EL (cell line): ENCODE measurements around the gene FKBP1C.
"Not testable (repeated sequence)": the region's sequence is repeated elsewhere in the genome, so short reads cannot be mapped to it uniquely, and the experiment has no call there.

Experiments
- DNase-seq: peaks from one replicate; pipeline ENCODE4 v3.0.0-alpha.2; 2016

The FKBP1C gene

GRCh38 chr6:63211343-63211742 is at the start of gene FKBP1C:
TSS of gene FKBP1C (plus strand) at chr6:63211469.
- DNase-seq = not testable (repeated sequence)

DNA sequence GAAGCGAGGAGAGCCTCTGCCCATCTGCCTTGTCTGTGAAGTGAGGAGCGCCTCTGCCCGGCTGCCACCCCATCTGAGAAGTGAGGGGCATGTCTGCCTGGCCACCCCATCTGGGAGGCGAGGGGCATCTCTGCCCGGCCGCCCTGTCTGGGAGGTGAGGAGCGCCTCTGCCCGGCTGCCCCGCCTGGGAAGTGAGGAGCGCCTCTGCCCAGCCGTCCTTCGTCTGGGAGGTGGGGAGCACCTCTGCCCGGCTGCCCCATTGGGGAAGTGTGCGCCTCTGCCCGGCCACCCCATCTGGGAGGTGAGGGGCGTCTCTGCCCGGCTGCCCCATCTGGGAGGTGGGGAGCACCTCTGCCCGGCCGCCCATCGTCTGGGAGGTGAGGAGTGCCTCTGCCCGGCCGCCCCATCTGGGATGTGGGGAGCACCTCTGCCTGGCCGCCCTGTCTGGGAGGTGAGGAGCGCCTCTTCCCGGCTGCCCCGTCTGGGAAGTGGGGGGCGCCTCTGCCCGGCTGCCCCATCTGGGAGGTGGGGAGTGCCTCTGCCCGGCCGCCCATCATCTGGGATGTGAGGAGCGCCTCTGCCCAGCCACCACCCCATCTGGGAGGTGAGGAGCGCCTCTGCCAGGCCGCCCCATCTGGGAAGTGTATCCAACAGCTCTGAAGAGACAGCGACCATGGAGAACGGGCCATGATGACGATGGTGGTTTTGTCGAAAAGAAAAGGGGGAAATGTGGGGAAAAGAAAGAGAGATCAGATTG is 47.0 kb upstream of the FKBP1C start:
- not testable (repeated sequence) for DNase-seq

DNA sequence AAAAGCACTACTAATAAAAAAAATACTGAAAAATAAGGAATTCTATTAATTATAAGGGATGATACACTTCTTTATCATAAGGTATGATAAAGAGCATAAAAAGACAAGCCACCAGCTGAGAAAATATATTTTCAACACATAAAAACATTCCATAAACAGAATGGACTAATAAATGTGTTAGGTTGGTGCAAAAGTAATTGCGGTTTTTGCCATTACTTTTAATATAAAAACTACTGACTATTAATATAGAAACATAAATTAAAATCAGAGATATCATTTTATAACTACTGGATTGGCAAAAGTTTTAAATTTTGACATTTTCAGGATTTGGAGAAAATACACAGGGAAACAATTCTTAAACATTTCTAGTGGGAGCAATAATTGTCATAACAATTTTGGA is 37.1 kb upstream of the FKBP1C start:
- no peak for DNase-seq

DNA sequence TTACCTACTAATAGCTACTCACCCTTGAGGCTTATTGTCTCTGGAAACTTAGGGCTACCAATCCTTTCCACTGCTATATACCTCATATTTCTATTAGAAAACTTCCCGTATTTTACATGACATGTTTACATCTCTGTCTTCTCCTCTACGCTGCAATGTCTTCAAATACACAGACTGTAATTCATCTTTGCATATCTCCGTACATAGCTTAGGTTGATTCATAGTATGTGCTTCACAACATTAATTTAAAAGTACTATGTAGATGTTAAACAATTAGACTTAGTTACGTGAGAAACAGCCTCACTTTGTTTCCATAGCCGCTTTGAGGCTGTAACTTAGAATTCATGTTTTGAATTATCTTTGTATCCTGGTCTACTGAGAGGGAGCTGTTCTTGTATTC is 35.1 kb upstream of the FKBP1C start:
- no peak for DNase-seq

GRCh38 chr6:63180367-63180766 is 30.9 kb upstream of the FKBP1C start:
- no peak for DNase-seq

DNA sequence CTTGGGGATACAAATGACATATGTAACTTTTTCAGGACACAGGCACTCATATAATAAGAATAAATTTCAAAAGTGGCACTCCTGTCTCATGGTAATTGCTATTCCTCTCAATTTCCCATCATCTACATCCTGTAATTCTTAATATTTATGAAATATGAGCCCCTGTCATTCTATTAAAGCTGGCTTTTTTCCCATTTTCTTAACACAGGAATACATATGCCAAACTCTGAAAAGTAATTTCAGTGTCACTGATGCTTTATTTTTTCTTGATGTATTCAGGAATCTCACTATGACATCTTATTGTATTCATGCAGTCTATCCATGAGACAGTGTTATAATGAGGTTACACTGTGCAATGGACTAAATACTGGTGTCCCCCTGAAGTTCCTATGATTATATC is 24.3 kb upstream of the FKBP1C start:
- no peak for DNase-seq

DNA sequence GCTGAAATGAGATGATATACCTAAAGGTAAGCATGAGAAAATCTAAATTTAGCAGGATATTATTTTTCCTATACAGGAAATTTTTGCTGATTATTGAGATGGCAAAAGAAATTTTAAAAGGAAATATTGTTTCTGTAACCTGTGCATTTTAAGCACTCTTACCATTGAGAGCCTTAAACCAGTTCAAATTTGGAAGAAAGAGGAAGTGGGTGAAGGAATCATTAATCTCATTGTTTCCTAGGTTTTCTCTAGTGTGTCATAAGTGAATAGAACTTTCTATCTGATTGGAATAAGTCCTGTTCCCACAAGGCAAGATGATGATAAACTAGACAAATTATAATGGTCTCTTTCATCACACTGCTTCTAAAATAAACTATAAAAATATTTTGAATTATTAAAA is 22.4 kb upstream of the FKBP1C start:
- no peak for DNase-seq

DNA sequence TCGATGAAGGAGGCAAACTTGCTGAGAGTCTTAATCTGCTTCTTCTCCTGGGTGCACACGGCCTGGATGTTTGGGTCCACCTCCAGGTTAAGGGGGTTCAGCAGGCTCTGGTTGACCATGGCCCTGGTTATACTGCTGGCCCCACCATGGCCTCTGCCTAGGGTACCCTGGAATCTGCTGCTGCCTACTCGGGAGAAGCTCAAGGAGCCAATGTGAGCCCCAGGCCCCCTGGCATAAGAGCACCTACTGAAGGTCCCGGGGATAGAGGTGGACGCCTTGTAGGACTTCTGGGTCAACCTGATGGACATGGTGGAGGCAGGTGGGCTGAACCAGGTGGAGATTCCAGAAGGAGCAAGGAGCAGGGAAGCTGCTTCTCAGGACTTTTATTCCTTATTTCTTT is 17.9 kb upstream of the FKBP1C start:
- no peak for DNase-seq

DNA sequence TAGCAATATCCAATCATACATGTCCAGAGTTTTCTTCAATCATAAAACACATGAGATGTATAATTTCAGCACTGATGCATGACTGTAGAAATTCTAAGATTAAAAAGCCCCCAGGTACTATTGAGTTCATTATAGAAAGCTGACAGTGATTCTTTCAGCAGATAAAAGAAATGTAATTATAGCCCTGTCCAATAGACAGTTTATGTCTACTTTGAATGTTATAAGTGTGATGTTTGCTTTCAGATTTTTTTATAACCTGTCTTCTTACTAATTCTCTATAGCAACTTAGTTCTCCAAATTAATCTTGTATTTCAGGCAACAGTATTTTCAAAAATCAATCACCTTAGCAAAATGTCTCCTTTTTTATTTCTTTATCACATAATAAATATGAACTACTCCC is 13.5 kb upstream of the FKBP1C start:
- DNase-seq = no peak

- no peak for DNase-seq
Observed at GRCh38 chr6:63213325-63213724, 2.1 kb downstream of the FKBP1C start.

GRCh38 chr6:63214816-63215215 is 3.5 kb downstream of the FKBP1C start:
- no peak for DNase-seq

DNA sequence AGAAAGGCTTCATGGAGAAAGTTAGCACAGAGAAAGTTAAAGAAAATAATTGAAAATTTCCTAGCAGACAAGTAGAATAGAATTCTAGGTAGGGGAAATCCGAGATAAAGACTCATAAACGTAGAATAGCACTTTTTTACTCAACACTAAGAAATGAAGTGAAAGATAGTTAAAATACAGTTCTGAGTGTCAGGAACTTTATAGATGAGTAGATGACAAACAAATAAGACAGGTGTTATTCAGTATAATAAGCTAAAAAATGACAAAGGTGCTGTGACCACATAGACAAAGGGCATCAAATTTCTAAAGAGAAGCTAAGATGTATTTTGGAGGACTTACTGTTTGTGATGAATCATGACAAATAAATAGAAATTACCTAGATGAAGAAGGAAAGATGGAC is 12.9 kb downstream of the FKBP1C start:
- no peak for DNase-seq

- not testable (repeated sequence) for DNase-seq
Observed at GRCh38 chr6:63225987-63226386, 14.7 kb downstream of the FKBP1C start.

GRCh38 chr6:63227928-63228894 is 16.9 kb downstream of the FKBP1C start:
- not testable (repeated sequence) for DNase-seq

DNA sequence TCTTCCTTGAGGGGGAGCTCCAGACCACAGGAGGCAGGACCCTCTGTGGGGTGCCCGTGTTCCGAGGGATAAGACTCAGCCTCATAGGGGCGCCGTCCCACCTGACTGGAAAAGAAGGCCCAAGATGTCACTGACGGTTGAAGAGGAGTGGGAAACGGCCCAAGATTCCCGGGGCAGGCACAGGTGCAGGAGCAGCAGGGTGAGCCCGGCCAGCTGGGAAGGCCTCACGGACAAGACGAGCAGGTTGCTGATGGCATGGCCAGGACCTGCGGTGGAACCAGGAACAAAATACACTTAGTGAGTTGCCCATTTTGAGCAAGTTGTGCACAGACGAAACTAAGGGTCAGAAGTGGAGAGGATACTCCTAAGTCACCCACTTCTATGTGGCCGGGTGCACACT is 18.8 kb downstream of the FKBP1C start:
- not testable (repeated sequence) for DNase-seq

GRCh38 chr6:63230511-63230910 is 19.2 kb downstream of the FKBP1C start:
- not testable (repeated sequence) for DNase-seq

DNA sequence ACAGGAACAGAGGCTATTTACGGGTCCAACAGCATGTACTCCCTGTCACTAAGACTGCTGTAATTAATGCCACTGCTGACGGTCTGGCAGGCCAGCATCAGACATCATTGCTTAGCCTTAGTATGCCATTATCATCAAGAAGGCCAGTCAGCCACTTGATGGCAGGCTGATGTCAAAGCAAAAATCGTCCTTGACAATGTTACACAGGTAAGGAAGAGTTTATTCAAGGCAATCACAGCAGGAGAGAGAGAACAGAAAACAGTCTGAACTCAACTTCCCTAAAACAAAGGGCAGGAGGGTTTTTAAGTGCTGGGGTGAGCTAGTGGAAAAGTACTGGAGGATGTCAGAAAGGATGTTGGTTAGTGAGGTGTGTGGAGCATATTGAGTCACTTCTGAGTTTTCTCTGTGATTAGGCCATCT is 25.1 kb downstream of the FKBP1C start:
- no peak for DNase-seq

- DNase-seq = no peak
Observed at GRCh38 chr6:63245420-63245819, 34.2 kb downstream of the FKBP1C start.

DNA sequence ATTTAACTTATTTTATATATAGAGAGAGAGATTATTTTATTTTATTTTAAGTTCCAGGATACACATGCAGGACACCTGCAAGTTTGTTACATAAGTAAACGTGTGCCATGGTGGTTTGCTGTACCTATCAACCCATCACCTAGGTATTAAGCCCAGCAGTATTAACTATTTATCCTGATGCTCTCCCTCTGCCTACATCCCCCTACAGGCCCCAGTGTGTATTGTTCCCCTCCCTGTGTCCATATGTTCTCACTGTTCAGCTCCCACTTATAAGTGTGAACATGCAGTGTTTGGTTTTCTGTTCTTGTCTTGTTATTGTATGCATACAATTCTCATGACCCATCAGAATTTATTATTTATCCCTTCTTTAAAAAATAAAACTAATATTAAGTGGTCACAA is 34.6 kb downstream of the FKBP1C start:
- no peak for DNase-seq

DNA sequence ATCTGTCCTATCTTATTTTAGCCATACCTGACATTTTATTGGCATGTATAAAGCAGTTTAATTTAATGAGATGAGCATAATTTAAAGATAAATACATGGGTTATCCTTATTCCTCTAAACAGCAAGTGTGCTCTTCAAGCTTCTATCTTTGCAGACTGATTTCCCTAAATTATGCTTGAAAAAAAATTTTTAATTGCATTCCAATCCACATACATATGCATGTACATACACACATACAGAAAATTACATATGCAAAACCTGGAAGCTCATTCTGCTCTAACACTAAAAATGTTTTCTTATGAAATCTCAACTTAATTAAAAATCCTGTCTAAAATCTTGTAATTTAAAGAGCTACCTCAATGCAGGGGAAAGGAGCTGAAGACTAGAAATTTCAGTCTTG is 35.3 kb downstream of the FKBP1C start:
- DNase-seq = no peak

GRCh38 chr6:63249875-63250482 is 38.7 kb downstream of the FKBP1C start:
- no peak for DNase-seq

GRCh38 chr6:63259153-63259552 is 47.9 kb downstream of the FKBP1C start:
- DNase-seq = no peak

DNA sequence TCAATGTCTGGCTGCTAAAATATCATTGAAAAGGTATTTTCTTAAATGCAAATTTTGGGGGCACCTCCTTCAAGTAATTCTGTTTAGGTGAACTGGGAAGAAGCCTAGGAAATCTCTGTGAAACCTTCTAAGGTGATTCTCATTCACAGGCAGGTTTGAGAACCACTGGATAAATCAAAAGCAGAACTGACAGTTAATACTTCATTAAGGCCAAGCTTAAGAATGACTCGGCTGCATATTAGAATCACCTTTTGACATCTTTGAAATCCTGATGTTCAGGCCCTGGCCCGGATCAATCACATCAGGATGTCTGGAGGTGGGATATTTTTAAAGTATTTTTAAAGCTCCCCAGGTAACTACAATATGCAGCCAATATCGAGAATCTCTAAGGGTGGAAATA is 50.6 kb downstream of the FKBP1C start:
- DNase-seq = no peak
